Measurements from ENCODE around the gene GIN1.

Gene GIN1

DNA sequence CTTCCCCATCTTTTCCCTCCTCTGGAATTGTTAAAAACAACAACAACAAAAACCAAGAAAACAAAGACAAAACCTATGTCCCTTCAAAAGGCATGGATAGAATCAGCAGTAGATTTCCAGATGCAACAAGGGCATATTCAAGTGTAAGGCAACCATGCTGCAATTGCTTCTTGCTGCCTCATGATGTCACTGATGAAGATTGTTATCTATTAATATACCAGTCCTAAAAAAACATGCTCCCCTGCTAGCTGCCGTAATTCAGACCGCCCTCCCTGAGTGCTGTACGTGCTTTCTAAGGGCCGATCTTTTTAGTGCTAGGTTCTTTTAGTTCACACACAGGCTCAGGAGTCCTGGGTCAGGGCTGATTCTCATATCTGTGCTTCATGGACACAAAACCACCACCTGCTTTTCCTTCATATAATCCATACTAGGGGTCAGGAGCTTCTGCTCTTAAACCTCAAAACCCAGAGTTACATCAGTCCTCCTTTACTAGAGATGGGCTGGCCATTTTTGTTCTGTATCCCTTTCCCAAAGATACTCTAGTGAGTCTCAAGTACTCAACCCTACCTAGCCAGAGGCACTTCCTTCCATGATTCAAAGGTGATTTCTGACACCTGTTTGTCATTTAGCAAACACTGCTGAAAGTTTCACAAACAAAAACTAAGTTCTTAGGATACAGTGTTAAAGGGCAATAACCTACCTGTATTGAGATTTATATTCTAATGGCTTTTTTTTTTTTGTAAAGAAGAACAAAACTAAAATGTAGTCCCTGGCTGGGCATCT lies 82.1 kb downstream of the GIN1 start:
- no peak for DNase-seq (ENCODE audit: low read depth, low spot score)

DNA sequence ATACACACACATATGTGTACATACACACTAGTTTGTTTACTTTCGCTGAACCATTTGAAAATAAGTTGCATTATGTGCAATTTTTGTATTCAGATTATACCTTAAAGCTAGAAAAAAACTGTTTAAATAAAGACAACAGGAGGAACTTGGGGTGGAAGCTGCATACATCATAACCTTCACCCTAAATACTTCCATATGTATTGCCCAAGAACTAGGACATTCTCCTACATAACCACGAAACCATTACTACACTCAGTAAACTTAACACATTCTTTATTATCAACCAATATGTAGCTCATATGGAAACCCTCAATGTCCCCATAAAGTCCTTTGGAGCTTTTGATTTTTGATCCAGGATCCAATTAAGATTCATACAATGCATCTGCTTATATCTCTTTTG lies 83.3 kb downstream of the GIN1 start:
- DNase-seq (ENCODE audit: low read depth, low spot score), result no peak
